ENCODE data around the gene HSPA12B.
A peak's percentile ranks its signal among the peaks of the same experiment; 100 is the strongest.

Gene HSPA12B

GRCh38 chr20:3760655-3761348, 28.3 kb downstream of the HSPA12B start:
- TF ChIP-seq, protein P1, sequence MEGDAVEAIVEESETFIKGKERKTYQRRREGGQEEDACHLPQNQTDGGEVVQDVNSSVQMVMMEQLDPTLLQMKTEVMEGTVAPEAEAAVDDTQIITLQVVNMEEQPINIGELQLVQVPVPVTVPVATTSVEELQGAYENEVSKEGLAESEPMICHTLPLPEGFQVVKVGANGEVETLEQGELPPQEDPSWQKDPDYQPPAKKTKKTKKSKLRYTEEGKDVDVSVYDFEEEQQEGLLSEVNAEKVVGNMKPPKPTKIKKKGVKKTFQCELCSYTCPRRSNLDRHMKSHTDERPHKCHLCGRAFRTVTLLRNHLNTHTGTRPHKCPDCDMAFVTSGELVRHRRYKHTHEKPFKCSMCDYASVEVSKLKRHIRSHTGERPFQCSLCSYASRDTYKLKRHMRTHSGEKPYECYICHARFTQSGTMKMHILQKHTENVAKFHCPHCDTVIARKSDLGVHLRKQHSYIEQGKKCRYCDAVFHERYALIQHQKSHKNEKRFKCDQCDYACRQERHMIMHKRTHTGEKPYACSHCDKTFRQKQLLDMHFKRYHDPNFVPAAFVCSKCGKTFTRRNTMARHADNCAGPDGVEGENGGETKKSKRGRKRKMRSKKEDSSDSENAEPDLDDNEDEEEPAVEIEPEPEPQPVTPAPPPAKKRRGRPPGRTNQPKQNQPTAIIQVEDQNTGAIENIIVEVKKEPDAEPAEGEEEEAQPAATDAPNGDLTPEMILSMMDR (conservative IDR thresholded peaks at IDR 0.05; ENCODE audit: low read depth, low read length) = no peak
- H3K4me3 ChIP-seq (ENCODE audit: low read length) = no peak overlapping the region
- no peak for DNase-seq (ENCODE audit: low read depth)

DNA sequence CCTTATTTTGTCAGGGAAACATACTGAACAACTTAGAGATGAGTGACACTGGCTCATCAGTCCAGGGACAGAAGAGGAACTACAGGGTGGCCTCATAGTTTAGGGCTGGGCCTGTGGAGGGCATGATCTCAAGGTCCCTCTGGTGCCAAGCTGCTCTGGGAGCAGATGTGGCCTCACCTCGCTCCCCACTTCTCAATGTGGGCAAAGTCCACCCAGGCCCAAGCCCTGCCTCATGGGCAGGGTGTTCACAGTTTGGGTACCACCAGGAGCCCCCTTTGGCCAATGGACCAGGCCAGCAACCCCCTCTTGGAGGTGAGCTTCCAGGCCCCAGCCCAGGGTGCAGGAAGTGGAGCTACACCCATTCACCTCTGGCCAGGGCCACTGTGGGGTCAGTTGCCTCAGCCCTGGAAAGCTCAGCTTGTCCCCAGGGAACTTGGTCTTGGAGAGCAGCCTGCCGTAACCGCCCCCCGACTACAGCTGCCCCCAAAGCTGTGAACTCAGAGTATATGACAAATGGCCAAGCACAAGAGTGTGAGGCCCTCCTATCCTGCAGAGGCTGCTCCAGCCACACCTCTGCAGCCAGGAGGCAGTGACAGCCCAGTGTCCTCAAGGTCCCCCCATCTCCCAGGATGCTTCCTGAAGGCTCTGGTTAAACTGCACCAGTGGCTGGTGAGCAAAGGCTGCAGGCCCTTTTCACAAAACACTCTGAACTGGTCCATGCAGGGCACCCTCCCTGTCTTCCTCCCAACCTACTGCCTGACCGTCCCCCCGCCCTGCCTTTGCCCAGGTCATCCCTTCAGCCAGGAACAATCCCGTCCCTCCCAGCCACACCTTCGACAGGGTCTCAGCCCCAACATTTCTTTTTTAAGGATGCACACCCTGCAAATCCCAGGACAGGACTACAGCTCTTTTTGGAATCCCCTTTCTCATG, 31.5 kb downstream of the HSPA12B start:
- no peak for DNase-seq (ENCODE audit: low read depth)
- H3K4me3 ChIP-seq (ENCODE audit: low read length) = no peak overlapping the region
- TF ChIP-seq, protein P1 (conservative IDR thresholded peaks at IDR 0.05; ENCODE audit: low read depth, low read length) = no peak

- no peak overlapping the region for H3K4me3 ChIP-seq (ENCODE audit: low read length)
- TF ChIP-seq, protein P1 (conservative IDR thresholded peaks at IDR 0.05; ENCODE audit: low read depth, low read length) = no peak
- no peak for DNase-seq (ENCODE audit: low read depth)
Measured at GRCh38 chr20:3764659-3765058, 32.2 kb downstream of the HSPA12B start.

GRCh38 chr20:3765171-3765882, 32.8 kb downstream of the HSPA12B start:
- TF ChIP-seq, protein P1 (conservative IDR thresholded peaks at IDR 0.05; ENCODE audit: low read depth, low read length) = no peak
- H3K4me3 ChIP-seq (ENCODE audit: low read length) = no peak overlapping the region
- no peak for DNase-seq (ENCODE audit: low read depth)

DNA sequence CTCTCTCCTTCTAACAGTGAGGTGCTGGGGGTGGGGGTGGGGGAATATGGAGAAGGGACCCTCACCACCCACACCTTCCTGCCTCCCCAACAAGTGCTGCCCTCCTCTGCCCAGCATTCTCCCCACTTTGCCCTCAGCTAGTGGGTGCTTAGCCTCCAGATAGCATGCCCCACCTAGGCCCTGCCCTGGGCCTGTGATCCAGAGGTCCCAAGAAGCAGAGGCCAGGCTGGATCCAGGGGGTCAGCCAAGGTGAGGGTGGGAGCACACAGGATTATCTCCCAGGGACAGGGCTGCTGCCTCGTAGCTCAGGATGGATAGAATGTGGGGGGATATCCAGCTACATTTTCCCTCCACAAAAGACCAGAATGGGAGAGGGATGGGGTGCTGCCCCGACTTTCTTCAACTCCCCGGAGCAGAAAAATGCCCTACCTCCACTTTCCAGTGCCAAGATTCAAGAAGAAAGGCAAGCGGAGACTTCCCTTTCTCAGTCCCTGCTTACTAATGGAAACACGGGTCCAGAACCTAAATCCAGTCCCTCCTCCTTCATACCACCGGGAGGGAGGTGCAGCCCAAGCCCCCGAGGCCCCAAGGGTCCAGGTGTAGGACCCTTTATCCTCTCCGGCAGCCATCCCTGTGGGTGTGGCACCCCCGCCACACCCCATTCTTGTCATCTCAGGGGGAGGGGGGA, 34.1 kb downstream of the HSPA12B start:
- H3K4me3 ChIP-seq (ENCODE audit: low read length) = peak overlapping the region; percentile 70
- TF ChIP-seq, protein P1 (conservative IDR thresholded peaks at IDR 0.05; ENCODE audit: low read depth, low read length) = no peak
- no peak for DNase-seq (ENCODE audit: low read depth)

DNA sequence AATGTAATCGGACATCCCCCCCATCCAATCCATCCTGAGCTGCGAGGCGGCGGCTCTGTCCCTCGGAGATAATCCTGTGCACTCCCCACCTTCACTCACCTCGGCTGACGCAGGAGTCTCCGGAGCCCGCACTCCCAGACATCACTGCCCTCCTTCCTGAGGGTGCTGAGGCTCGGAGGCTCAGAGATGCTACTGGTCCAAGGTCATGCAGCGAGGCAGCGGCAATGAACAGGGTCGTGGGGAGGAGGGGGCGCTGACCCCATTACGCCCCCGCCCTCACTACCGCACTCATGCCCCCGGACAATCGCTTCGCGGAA, 34.6 kb downstream of the HSPA12B start:
- TF ChIP-seq, protein P1 (conservative IDR thresholded peaks at IDR 0.05; ENCODE audit: low read depth, low read length) = no peak
- no peak for DNase-seq (ENCODE audit: low read depth)
- peak overlapping the region; percentile 70 for H3K4me3 ChIP-seq (ENCODE audit: low read length)

All from retinal pigment epithelial cell (primary cell).